H9 (cell line): Measurements from ENCODE around the gene GALNT17. TPM values are rescaled to one million over a fixed set of nuclear protein-coding genes. Genes with fewer than 3 reads are reported as not detected.

ENCODE experiments used
- DNase-seq: peaks from one replicate; pipeline ENCODE4 v3.0.0-alpha.2; 2017
- H2AFZ ChIP-seq: one replicate; pipeline ENCODE4 v1.6.1; 2013; ENCODE audit warnings: mild to moderate bottlenecking, low read length, control low read depth, moderate library complexity
- H2AK5ac ChIP-seq: 2 replicates; pipeline ENCODE4 v1.6.1; 2013; ENCODE audit warnings: low read length, control low read depth, mixed read lengths; ENCODE audit not compliant: insufficient read length
- H2BK120ac ChIP-seq: one replicate; pipeline ENCODE4 v1.6.1; 2013; ENCODE audit warnings: low read depth, mild to moderate bottlenecking, low read length, control low read depth, inconsistent platforms; ENCODE audit not compliant: poor library complexity, severe bottlenecking
- H2BK12ac ChIP-seq: 2 replicates; pipeline ENCODE4 v1.6.1; 2013; ENCODE audit warnings: low read length, control low read depth, mixed read lengths, low read depth; ENCODE audit not compliant: insufficient read length
- H2BK15ac ChIP-seq: 2 replicates; pipeline ENCODE4 v1.6.1; 2013; ENCODE audit warnings: low read depth, low read length, control low read depth
- H2BK20ac ChIP-seq: one replicate; pipeline ENCODE4 v1.6.1; 2013; ENCODE audit warnings: low read depth, mild to moderate bottlenecking, low read length, control low read depth, inconsistent platforms; ENCODE audit not compliant: poor library complexity, severe bottlenecking
- H2BK5ac ChIP-seq: 2 replicates; pipeline ENCODE4 v1.6.1; 2013; ENCODE audit warnings: low read length, control low read depth, mixed read lengths; ENCODE audit not compliant: insufficient read length
- H3K14ac ChIP-seq: 2 replicates; pipeline ENCODE4 v1.6.1; 2013; ENCODE audit warnings: low read length, control low read depth; ENCODE audit not compliant: insufficient read depth
- H3K18ac ChIP-seq: 2 replicates; pipeline ENCODE4 v1.6.1; 2013; ENCODE audit warnings: low read depth, mild to moderate bottlenecking, mixed read lengths, low read length, control low read depth; ENCODE audit not compliant: insufficient read length
- H3K23ac ChIP-seq: 2 replicates; pipeline ENCODE4 v1.6.1; 2013; ENCODE audit warnings: low read length, control low read depth, mixed read lengths, low read depth; ENCODE audit not compliant: insufficient read length
- H3K23me2 ChIP-seq: 2 replicates; pipeline ENCODE4 v1.6.1; 2013; ENCODE audit warnings: low read depth, mild to moderate bottlenecking, mixed read lengths, low read length, control low read depth; ENCODE audit not compliant: insufficient read length, poor library complexity, severe bottlenecking
- H3K27ac ChIP-seq: 2 replicates; pipeline ENCODE4 v1.5.1; 2013; ENCODE audit warnings: low read length, control low read depth, mixed read lengths, low read depth; ENCODE audit not compliant: insufficient read length
- H3K27me3 ChIP-seq: 2 replicates; pipeline ENCODE4 v1.6.1; 2013; ENCODE audit warnings: low read length, control low read depth, inconsistent platforms; ENCODE audit not compliant: insufficient read depth
- H3K4ac ChIP-seq: 2 replicates; pipeline ENCODE4 v1.6.1; 2013; ENCODE audit warnings: low read depth, mild to moderate bottlenecking, control low read depth, inconsistent platforms, low read length, moderate library complexity
- H3K4me1 ChIP-seq: 2 replicates; pipeline ENCODE4 v1.6.1; 2013; ENCODE audit warnings: low read length, control low read depth, inconsistent platforms; ENCODE audit not compliant: insufficient read depth
- H3K4me2 ChIP-seq: 2 replicates; pipeline ENCODE4 v1.6.1; 2013; ENCODE audit warnings: low read length, control low read depth, mixed read lengths; ENCODE audit not compliant: insufficient read length, insufficient read depth
- H3K56ac ChIP-seq: 2 replicates; pipeline ENCODE4 v1.6.1; 2013; ENCODE audit warnings: low read depth, mild to moderate bottlenecking, mixed read lengths, low read length, control low read depth; ENCODE audit not compliant: insufficient read length
- H3K79me1 ChIP-seq: 2 replicates; pipeline ENCODE4 v1.6.1; 2013; ENCODE audit warnings: low read depth, mild to moderate bottlenecking, moderate library complexity, low read length, control low read depth, inconsistent platforms; ENCODE audit not compliant: insufficient read depth, poor library complexity, severe bottlenecking
- H3K79me2 ChIP-seq: 2 replicates; pipeline ENCODE4 v1.6.1; 2013; ENCODE audit warnings: low read length, control low read depth, inconsistent platforms; ENCODE audit not compliant: insufficient read depth
- H3K9ac ChIP-seq: 2 replicates; pipeline ENCODE4 v1.6.1; 2013; ENCODE audit warnings: low read length, control low read depth, mixed read lengths; ENCODE audit not compliant: insufficient read length; ENCODE audit errors: extremely low read depth
- H3K9me3 ChIP-seq: one replicate; pipeline ENCODE4 v1.6.1; 2013; ENCODE audit warnings: low read depth, low read length, inconsistent platforms; ENCODE audit not compliant: control insufficient read depth
- H3T11ph ChIP-seq: one replicate; pipeline ENCODE4 v1.6.1; 2013; ENCODE audit warnings: mild to moderate bottlenecking, low read length, control low read depth, inconsistent platforms
- H4K20me1 ChIP-seq: one replicate; pipeline ENCODE4 v1.6.1; 2013; ENCODE audit not compliant: control insufficient read depth, insufficient read length, insufficient read depth
- H4K5ac ChIP-seq: 2 replicates; pipeline ENCODE4 v1.6.1; 2013; ENCODE audit warnings: low read depth, mild to moderate bottlenecking, mixed read lengths, low read length, control low read depth; ENCODE audit not compliant: insufficient read length
- H4K8ac ChIP-seq: replicated peaks from 2 replicates; pipeline ENCODE4 v1.6.1; 2013; ENCODE audit warnings: low read length, control low read depth, mixed read lengths, low read depth; ENCODE audit not compliant: insufficient read length
- H4K91ac ChIP-seq: 2 replicates; pipeline ENCODE4 v1.6.1; 2013; ENCODE audit warnings: low read depth, mild to moderate bottlenecking, moderate library complexity, mixed read lengths, low read length, control low read depth; ENCODE audit not compliant: insufficient read length
- H3K27ac Mint-ChIP-seq, 3 experiments: 2 replicates in 2 of 3; 3 replicates in 1 of 3; pipeline ENCODE4 v1.8.0; 2020 to 2021; ENCODE audit warnings: mixed read lengths in 3 of 3, mild to moderate bottlenecking in 1 of 3, moderate library complexity in 1 of 3
- H3K27me3 Mint-ChIP-seq: 2 replicates; pipeline ENCODE4 v1.8.0; 2021; ENCODE audit warnings: low read depth, mild to moderate bottlenecking, moderate library complexity, mixed read lengths
- H3K36me3 Mint-ChIP-seq, 3 experiments: 2 replicates in 2 of 3; 3 replicates in 1 of 3; pipeline ENCODE4 v1.8.0; 2020 to 2021; ENCODE audit warnings: low read depth in 3 of 3, mixed read lengths in 3 of 3; ENCODE audit not compliant: insufficient read depth in 1 of 3
- H3K4me1 Mint-ChIP-seq, 2 experiments: 2 replicates each; pipeline ENCODE4 v1.8.0; 2020; ENCODE audit warnings: mixed read lengths in 2 of 2
- H3K4me3 Mint-ChIP-seq, 2 experiments: 2 replicates in 1 of 2; 3 replicates in 1 of 2; pipeline ENCODE4 v1.8.0; 2020 to 2021; ENCODE audit warnings: mild to moderate bottlenecking in 2 of 2, mixed read lengths in 2 of 2, moderate library complexity in 1 of 2
- H3K9me3 Mint-ChIP-seq, 2 experiments: 2 replicates in 1 of 2; 3 replicates in 1 of 2; pipeline ENCODE4 v1.8.0; 2020; ENCODE audit warnings: mild to moderate bottlenecking in 2 of 2, mixed read lengths in 2 of 2, moderate library complexity in 1 of 2
- CTCF ChIP-seq: fragments of 200-600 bp; sonication (generic); conservative IDR thresholded peaks from 3 replicates; pipeline ENCODE4 v1.8.0; 2021; ENCODE audit warnings: antibody characterized with exemption, mild to moderate bottlenecking
- WGBS: extraction: QIAGEN DNeasy Blood & Tissue Kit; methylation state at CpG from one replicate; pipeline ENCODE4 v1.1.7; 2013; ENCODE audit warnings: missing lambda C conversion rate, low lambda C conversion rate, mixed read lengths; ENCODE audit not compliant: insufficient read length; ENCODE audit errors: extremely low coverage; 5-methylcytosine and 5-hydroxymethylcytosine counted together
- total RNA-seq: library from RNA; stranded (reverse); gene quantifications from 2 replicates; pipeline ENCODE4 v1.2.1, GENCODE V29; 2021

The GALNT17 gene
- total RNA-seq, 1 experiment from 2014 or later = 43.2 TPM

- Histone ChIP-seq H4K91ac (no peak overlapping the region), H3K79me1 (peaks cover 7% of the 10 kb centered on the region), H3K79me2 (peaks cover 17% of the 10 kb centered on the region), H2BK12ac (no peak overlapping the region), H3K27me3 (no peaks in the 10 kb centered on the region), H4K8ac (no peak overlapping the region), H3K56ac (no peak overlapping the region), H2BK5ac (no peak overlapping the region), H3K4ac (no peak overlapping the region), H3K23ac (no peak overlapping the region), H3K18ac (no peak overlapping the region), H3K4me1 (no peaks in the 10 kb centered on the region; the same call in 1 of the 2 replicates), H3K23me2 (no peaks in the 10 kb centered on the region), H4K5ac (no peak overlapping the region), H3K27ac (no peak overlapping the region), H3K9me3 (no peaks in the 10 kb centered on the region), H3T11ph (no peak overlapping the region), H3K4me2 (no peak overlapping the region), H2BK20ac (no peak overlapping the region), H2BK120ac (no peak overlapping the region), H2BK15ac (no peak overlapping the region), H3K14ac (no peak overlapping the region), H2AFZ (no peak overlapping the region), H4K20me1 (no peaks in the 10 kb centered on the region), H2AK5ac (no peak overlapping the region), H3K9ac (no peak overlapping the region)
- TF ChIP-seq CTCF = no peak
- Mint-ChIP-seq H3K4me3 (no peak overlapping the region), H3K4me1 (peaks cover 38 to 43% of the 10 kb centered on the region in 2 experiments), H3K27me3 (no peaks in the 10 kb centered on the region; the same call in 1 of the 2 replicates), H3K9me3 (peaks cover 15 to 16% of the 10 kb centered on the region in 2 experiments), H3K27ac (peak overlapping the region in 1 of 3 experiments; percentile 0; a peak in 1 of 7 replicates), H3K36me3 (peaks cover 29 to 55% (median 30%) of the 10 kb centered on the region in 3 experiments)
- DNase-seq = no peak
- no CpG with 5 or more reads among the region's 4 CpGs for WGBS
These were observed 84.3 kb downstream of the GALNT17 start for GRCh38 chr7:71216211-71216610.
